Activated T-cell treated with anti-CD3 and anti-CD28 coated beads, Interleukin-2, amount 50 U/mL, for 1 hour (primary cell): Measurements from ENCODE around the gene ST14.
"Not testable (repeated sequence)": the region's sequence is repeated elsewhere in the genome, so short reads cannot be mapped to it uniquely, and the experiment has no call there.

ENCODE experiments used
- DNase-seq: peaks from one replicate; pipeline ENCODE4 v3.0.0-alpha.2; 2020

Gene ST14

DNA sequence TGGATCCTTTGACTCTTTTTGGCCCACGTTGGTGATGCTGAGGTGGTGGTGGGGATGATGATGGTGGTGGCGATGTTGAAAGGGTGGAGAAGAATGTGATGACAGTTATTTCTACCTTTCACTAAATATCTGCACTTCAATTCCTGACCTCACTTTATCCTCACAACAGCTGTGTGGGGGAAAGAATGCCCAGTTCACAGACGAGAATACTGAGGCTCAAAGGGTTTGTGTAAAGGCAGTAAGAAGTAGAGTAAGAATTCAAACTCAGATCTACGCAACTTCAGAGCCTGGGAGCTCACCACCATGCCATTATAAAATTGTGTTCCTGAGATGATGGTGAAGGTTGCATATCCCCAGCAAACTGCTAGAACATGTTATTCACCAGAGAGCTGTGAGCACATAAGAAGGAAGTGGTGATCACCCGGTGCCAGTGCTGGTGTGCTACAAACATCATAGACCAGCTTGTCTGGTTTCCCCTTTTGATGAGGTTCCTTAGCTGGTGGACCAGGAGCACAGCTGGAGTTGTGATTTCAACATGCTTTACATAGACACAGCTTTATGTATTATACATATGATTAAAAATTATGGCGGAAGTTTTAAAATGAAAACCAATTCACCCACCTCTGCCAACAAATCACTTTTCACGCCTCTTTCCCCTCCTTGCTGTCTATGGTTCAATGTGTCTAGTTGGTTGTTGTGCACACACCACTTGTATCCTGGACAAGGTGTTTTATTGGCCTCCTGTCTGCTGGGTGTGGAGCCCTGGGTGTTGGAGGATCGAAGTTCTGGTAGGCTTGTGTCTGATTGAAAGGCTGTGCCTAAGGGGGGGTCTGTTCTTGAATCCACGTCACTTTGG, 6.2 kb downstream of the ST14 start:
- DNase-seq, result no peak

DNA sequence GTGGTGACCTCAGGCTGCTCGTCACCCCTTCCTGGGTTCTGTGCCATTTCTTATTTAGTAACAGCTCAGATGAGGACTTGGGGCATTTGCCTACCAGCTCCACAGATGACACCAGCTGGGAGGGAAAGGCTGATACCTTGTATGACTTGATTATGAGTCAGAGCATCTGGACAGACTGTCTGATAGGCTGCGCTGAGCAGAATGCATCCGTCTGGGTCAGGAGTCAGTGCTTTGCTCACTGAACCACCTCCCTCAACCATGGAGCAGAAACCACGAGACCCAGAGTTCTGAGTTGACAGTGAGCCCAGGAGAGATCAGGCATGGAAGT, 6.8 kb downstream of the ST14 start:
- DNase-seq, result no peak

DNA sequence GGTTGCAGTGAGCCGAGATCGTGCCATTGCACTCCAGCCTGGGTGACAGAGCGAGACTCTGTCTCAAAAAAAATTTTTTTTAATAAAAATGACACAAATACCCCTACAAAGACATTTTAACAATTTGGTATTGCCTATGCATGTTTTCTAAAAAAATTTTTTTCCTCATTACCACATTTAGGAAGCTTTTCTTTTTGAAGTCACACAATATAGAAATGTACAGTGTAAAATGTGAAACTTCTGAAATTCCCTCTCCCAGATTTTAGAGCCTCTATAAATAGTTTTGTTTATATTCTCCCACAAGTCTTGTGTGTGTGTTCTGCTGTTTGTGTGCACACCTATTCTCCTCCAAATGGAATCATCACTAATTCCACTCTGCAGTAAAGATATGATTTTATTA, 7.6 kb downstream of the ST14 start:
- DNase-seq, result no peak

GRCh38 chr11:130168105-130168504, 8.5 kb downstream of the ST14 start:
- DNase-seq, result no peak

DNA sequence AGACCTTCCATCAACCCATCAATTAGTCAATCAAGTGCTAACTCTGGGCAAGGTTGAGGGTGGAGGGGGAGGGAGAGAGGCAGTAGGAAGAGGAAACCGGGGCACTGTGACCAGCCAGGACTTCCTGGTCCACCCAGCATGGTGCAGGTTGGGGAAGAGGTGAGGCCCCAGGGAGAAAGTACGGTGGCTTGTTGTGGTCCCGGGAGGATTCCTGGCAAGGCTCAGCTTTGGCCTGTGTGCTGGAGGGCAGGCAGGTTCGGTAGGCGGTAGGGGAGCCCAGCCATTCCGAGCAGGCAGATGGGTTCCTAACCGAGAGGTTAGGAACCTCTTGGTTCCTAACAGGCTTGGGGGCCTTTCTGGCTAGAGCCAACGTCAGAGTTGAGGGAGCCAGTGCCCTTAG, 10.8 kb downstream of the ST14 start:
- no peak for DNase-seq

GRCh38 chr11:130171534-130171933, 12.0 kb downstream of the ST14 start:
- DNase-seq, result no peak

DNA sequence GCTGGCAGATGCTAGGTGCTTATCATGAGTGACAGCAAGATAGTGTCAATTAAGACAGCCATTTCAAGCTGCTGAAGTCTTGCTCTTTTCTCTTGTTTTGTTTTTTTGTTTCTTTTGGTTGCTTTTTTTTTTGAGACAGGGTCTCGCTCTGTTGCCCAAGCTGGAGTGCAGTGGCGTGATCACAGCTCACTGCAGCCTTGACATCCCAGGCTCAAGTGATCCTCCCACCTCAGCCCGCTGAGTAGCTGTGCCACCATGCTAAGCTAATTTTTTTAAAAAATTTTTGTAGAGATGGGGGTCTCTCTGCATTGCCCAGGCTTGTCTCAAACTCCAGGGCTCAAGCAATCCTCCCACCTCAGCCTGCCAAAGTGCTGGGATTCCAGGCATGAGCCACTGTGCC, 12.4 kb downstream of the ST14 start:
- not testable (repeated sequence) for DNase-seq

- DNase-seq, result no peak
Measured at GRCh38 chr11:130174642-130175041, 15.1 kb downstream of the ST14 start.

DNA sequence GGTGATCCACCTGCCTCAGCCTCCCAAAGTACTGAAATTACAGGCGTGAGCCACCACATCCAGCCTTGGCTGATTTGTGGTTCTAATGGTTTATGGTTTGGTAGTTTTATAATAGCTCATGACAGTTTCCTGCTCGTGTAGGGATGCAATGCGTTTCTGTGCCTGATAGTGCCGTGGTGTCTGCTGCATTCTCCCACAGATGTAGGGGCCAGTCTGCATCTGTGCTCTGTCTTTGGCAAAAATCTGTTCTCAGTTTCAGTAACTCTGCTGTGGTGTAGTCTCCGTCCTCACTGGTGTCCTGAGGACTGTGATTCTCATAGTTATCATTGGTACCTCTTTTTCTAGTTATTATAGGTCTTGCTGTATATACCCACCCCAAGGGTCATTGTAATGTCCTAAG, 16.3 kb downstream of the ST14 start:
- no peak for DNase-seq

DNA sequence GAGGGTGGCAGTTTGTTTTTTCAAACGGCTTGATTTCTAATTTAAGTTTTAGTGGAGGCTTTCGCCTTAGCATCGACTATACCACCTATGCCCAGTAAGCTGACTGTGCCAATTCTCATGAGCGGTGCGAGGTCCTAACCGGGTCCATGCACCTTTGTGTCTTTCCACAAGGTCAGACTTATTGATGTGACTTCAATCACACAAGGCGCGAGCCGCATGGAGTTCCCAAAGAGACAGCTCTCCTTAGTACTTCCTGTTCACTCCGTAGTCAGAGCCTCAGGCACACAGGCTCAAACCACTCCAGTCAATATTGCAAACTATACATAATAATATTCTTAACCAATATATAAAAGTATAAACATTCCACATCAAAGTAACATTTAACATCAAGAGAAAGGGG, 18.2 kb downstream of the ST14 start:
- DNase-seq, result no peak

DNA sequence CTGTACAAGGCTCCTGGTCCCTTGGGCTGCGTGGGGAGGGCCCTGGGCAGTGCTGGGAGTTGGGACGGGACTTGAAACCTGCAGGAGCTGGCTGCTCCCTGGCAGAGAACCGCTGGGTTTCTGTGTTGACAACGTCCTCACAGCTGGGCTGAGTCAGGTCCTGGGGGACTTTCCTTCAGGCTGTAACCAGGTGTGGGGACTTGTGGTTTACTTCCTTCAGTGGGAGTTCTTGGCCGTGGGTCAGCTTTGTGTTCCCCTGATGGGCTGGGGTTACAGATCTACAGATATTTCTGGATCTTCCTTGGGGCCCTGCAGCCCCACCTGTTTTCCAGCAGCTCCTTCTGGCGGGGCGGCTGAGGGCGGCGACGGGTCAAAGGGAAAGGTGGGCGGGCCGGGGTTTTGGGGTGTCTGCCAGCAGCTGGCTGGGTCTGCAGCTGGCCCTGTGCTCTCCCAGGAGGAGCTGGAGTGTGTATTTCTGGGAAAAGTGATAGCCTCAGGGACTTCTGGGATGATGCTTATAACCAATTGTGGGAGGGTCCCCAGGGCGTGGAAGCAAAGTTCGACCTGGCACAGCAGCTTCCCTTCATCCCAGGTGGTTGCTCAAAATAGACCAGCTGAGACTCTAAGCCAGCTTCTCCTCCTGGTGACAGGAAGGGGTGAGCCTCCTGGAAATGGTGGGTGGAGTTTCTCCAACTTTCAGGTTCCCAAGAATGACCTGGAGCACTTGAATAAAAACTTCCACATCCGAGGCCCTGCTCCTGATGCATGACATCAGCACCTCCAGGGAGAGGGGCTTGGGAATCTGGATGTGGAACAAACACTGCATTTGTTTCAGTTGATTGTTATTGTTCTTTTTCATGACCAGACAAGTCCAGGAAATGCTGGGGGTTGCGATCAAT, 19.1 kb downstream of the ST14 start:
- no peak for DNase-seq

DNA sequence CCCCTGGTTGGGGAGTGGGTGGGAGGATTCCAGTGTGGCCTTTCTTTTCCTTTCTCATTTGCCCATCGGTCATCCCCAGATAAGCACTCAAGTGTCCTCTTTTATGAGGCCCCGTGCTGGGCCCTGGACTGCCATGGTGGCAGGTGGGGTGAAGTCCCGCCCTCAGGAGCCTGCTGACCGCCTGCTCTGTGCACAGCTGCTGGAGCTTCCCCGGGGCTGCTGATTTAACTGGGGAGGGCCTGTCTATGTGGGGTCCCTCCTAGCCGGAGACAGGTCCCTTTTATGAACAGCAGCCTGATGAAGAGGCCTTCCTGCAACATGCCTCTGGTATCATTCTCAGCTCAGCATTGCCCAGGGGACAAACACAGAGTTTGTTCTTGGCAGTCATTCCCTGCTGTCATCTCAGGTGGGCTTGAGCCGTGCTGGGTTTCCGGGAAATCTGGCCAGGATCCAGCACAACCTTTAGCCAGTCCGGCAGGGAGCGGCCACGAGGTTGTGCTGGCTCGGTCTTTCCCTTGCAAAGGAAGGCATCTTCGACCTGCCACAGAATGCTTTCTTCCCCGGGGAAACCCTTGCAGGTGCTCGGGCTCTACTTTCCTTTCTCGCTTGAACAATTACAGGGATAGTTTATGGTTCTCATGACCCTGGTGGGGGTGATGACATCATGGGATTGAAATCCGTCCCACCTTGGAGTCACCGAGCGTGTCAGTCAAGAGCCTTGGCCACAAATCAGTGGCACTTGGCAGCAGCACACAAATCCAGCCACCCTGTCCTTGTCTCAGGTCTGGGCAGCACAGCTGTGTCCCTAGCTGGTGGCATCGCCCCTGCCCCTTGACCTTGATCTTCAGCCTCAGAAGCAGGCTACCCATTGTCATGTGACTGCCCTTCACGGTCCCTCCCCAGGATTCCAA, 20.1 kb downstream of the ST14 start:
- DNase-seq, result no peak

DNA sequence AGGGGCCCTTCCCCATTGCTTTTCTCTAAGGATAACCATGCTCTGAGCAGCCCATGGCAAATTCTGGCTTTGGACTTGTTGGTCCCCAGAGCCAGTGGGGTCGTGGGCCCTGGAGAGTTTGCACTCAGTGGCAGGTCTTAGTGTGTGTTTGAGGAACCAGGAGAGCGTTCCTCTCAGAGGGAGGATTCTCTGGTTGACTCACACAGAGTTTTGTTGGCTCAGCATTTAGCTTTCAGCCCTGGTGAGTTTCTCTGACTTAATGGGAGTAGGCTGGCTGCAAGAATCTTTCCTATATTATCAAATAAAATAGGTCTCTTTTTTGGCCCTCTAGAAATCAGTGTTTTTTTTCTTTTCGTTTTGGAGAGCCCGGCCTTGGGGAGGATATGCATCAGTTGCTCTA, 20.9 kb downstream of the ST14 start:
- DNase-seq, result no peak

GRCh38 chr11:130180896-130181294, 21.3 kb downstream of the ST14 start:
- no peak for DNase-seq

DNA sequence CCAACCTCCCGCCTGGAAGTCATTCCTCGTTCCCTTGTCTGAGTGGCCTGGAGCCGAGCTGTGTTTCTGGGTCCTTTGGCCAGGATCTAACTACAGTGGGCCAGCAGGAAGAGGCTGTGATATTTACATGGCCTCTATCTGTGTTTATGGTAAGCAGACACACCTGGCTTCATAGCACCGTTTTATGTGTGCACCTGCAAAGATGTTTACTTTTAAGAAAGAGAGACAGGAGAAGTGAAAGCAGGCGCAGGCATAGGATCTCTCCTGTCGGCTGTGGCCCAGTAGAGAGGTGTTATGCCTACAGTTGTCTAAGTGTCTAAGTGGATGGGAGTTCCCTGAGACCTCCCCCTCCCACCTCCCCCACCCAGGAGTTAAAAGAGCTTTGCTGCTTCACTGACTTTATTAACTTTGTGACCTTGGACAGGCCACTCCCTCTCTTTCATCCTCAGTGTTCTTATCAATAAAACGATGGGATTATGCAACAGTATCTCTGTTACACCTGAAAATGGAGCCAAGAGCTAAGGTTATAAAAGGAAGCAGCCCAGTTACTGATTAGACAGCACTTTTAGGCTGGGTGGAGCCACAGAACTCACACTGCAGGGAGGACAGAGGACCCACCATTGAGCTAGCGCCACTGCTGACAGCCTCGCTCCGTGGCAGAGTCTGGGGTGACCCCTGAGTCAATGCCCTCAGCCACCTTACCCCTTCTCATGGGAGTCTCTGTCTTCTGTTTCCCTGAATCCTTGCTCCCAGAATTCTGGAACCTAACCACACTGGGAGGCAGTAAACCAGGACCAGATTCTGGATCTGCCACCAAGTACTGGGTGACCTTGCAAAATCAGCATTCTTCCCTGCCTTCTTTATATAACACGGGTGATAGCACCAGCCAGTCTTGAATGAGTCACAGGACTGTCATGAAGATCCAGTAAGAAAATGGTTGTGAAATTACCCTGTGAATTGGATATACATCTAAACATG, 22.0 kb downstream of the ST14 start:
- no peak for DNase-seq

- no peak for DNase-seq
Measured at GRCh38 chr11:130183878-130184610, 24.5 kb downstream of the ST14 start.

- DNase-seq, result no peak
Measured at GRCh38 chr11:130187096-130187495, 27.5 kb downstream of the ST14 start.

DNA sequence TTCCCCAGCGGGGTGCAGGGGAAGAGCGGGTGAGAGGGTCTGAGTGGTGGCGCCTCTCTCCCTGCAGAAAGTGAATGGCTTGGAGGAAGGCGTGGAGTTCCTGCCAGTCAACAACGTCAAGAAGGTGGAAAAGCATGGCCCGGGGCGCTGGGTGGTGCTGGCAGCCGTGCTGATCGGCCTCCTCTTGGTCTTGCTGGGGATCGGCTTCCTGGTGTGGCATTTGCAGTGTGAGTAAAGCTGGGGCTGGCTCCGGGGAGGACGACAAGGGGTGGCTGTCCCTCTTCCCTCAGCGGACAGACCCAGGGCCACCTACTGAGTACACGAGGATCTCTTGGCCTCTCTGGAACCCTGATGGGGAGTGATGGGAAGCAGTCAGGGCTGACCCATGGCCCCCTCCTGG, 28.5 kb downstream of the ST14 start:
- DNase-seq, result no peak

DNA sequence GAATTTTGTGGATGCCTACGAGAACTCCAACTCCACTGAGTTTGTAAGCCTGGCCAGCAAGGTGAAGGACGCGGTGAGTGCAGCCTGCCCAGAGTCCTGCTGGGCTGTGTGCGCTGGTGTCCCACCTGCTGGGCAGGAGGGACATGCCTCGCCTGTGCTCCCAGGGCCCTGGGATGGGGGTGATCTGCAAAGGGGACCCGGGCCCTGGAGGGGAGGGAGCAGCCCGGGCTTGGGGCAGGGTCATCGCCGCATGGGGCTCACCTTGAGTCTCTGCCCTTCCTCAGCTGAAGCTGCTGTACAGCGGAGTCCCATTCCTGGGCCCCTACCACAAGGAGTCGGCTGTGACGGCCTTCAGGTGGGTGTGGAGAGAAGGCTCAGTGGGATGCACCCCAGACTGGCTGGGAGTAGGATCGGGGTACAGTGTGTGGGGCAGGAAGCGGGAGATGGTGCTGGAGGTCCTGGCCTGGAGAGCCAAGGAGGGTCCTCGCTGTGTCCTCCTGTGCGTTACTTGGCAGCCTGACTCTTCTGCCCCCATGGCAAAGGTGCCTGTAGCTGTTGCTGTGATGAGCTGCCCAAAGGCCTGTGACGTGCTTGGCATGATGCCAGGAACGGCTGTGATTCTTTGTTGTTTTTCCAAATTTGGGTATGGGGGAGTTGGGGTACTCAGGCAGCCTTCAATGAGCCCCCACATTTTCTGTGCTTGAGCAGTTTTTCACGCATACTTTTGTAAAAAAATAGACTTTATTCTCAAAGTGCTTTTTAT, 29.2 kb downstream of the ST14 start:
- no peak for DNase-seq

- no peak for DNase-seq
Measured at GRCh38 chr11:130189492-130190210, 30.1 kb downstream of the ST14 start.
